H1 (cell line): ENCODE data around the gene DDA1. TPM values are rescaled to one million over a fixed set of nuclear protein-coding genes. Genes with fewer than 3 reads are reported as not detected.
"Not testable (repeated sequence)": the region's sequence is repeated elsewhere in the genome, so short reads cannot be mapped to it uniquely, and the experiment has no call there.

Source experiments
- CTCF ChIA-PET: fragments of 300-600 bp; sonication (Branson Sonifier 250); formaldehyde crosslinking; loops from one replicate; lab custom pipeline; 2021; ENCODE audit not compliant: partially characterized antibody; lab: Charles Lee
- POLR2A ChIA-PET: fragments of 300-600 bp; sonication (Branson Sonifier 250); formaldehyde crosslinking; loops from one replicate; lab custom pipeline; 2021; ENCODE audit warnings: inconsistent platforms; ENCODE audit not compliant: partially characterized antibody; lab: Charles Lee
- DNase-seq, 2 experiments: peaks; one replicate each; pipeline versions ENCODE4 v3.0.0 to v3.0.0-alpha.2; 2010 to 2022; ENCODE audit warnings: low spot score in 2 of 2, low read depth in 1 of 2, mixed read lengths in 1 of 2
- FAIRE-seq: peaks from 2 replicates; lab custom pipeline; 2011; peaks lifted over from hg19 to GRCh38; lab: Jason Lieb, UNC
- H2AFZ ChIP-seq: 2 replicates; pipeline ENCODE4 v1.8.1; 2012; ENCODE audit warnings: low read length, inconsistent platforms
- H2AK5ac ChIP-seq: 2 replicates; pipeline ENCODE4 v1.6.1; 2013; ENCODE audit warnings: low read depth, low read length
- H2BK120ac ChIP-seq: replicated peaks from 2 replicates; pipeline ENCODE3; 2013; ENCODE audit warnings: low read depth, low read length, inconsistent platforms
- H2BK12ac ChIP-seq: 2 replicates; pipeline ENCODE4 v1.6.1; 2013; ENCODE audit warnings: low read depth, low read length
- H2BK15ac ChIP-seq: 2 replicates; pipeline ENCODE4 v1.6.1; 2013; ENCODE audit warnings: low read length
- H2BK20ac ChIP-seq: 2 replicates; pipeline ENCODE4 v1.6.1; 2013; ENCODE audit warnings: low read length
- H2BK5ac ChIP-seq: 2 replicates; pipeline ENCODE4 v1.6.1; 2013; ENCODE audit warnings: low read depth, low read length
- H3K14ac ChIP-seq: 2 replicates; pipeline ENCODE4 v1.6.1; 2013; ENCODE audit warnings: inconsistent platforms; ENCODE audit not compliant: insufficient read length
- H3K18ac ChIP-seq: 2 replicates; pipeline ENCODE4 v1.6.1; 2013; ENCODE audit warnings: low read length; ENCODE audit errors: extremely low read depth
- H3K23ac ChIP-seq: 2 replicates; pipeline ENCODE4 v1.6.1; 2013; ENCODE audit warnings: inconsistent platforms; ENCODE audit not compliant: insufficient read length
- H3K23me2 ChIP-seq: 2 replicates; pipeline ENCODE4 v1.6.1; 2013; ENCODE audit warnings: low read depth, low read length
- H3K27ac ChIP-seq: 2 replicates; pipeline ENCODE4 v1.6.1; 2011; ENCODE audit warnings: low read depth, low read length, inconsistent platforms
- H3K27me3 ChIP-seq, 4 experiments: replicated peaks in 1 of 4; 1 replicate in 1 of 4; 2 replicates in 3 of 4; pipeline versions ENCODE4 v1.6.1 to v1.8.1; 2011 to 2013; ENCODE audit warnings: low read length in 3 of 4, mild to moderate bottlenecking in 3 of 4, inconsistent platforms in 2 of 4, mixed read lengths in 2 of 4, moderate library complexity in 1 of 4; ENCODE audit not compliant: control insufficient read depth in 3 of 4, insufficient read depth in 3 of 4; ENCODE audit errors: extremely low read depth in 1 of 4
- H3K36me3 ChIP-seq, 4 experiments: 2 replicates each; pipeline versions ENCODE4 v1.6.1 to v1.8.1; 2011 to 2013; ENCODE audit warnings: mild to moderate bottlenecking in 4 of 4, low read length in 3 of 4, moderate library complexity in 2 of 4, control low read depth in 1 of 4, inconsistent platforms in 1 of 4; ENCODE audit not compliant: insufficient read depth in 4 of 4, control insufficient read depth in 2 of 4
- H3K4ac ChIP-seq: replicated peaks from 2 replicates; pipeline ENCODE3; 2013; ENCODE audit warnings: low read length, low read depth, mixed read lengths, inconsistent platforms; ENCODE audit not compliant: insufficient read length
- H3K4me1 ChIP-seq, 4 experiments: replicated peaks in 1 of 4; 1 replicate in 1 of 4; 2 replicates in 3 of 4; pipeline versions ENCODE4 v1.6.1 to v1.8.1; 2011 to 2013; ENCODE audit warnings: low read length in 3 of 4, inconsistent platforms in 2 of 4, mixed read lengths in 1 of 4; ENCODE audit not compliant: insufficient read depth in 4 of 4, control insufficient read depth in 3 of 4
- H3K4me2 ChIP-seq, 2 experiments: 2 replicates each; pipeline versions ENCODE4 v1.6.1 to v1.8.1; 2011 to 2013; ENCODE audit warnings: low read depth in 2 of 2, low read length in 2 of 2, control low read depth in 1 of 2, inconsistent platforms in 1 of 2, mild to moderate bottlenecking in 1 of 2; ENCODE audit not compliant: insufficient read depth in 1 of 2
- H3K4me3 ChIP-seq, 4 experiments: fragments of 200-600, 300-600 bp in 1 of 4; sonication (generic), shearing (Covaris generic), sonication (Bioruptor Twin) in 1 of 4; 2 replicates each; pipeline versions ENCODE4 v1.5.1 to v1.8.1; 2011 to 2016; ENCODE audit warnings: low read length in 4 of 4, low read depth in 3 of 4, control low read depth in 2 of 4, inconsistent platforms in 2 of 4, mild to moderate bottlenecking in 2 of 4, mixed read lengths in 1 of 4, moderate library complexity in 1 of 4; ENCODE audit not compliant: insufficient read depth in 2 of 4; ENCODE audit errors: extremely low read depth in 1 of 4
- H3K56ac ChIP-seq: replicated peaks from 2 replicates; pipeline ENCODE3; 2013; ENCODE audit warnings: low read depth, mild to moderate bottlenecking, mixed read lengths, low read length, inconsistent platforms; ENCODE audit not compliant: insufficient read length
- H3K79me1 ChIP-seq: 2 replicates; pipeline ENCODE4 v1.6.1; 2013; ENCODE audit warnings: low read depth, low read length, control low read depth
- H3K79me2 ChIP-seq, 2 experiments: 2 replicates each; pipeline versions ENCODE4 v1.6.1 to v1.8.1; 2012 to 2013; ENCODE audit warnings: low read length in 2 of 2, mild to moderate bottlenecking in 2 of 2, inconsistent platforms in 1 of 2; ENCODE audit not compliant: insufficient read depth in 2 of 2, control insufficient read depth in 1 of 2
- H3K9ac ChIP-seq, 4 experiments: replicated peaks in 1 of 4; 1 replicate in 1 of 4; 2 replicates in 3 of 4; pipeline versions ENCODE4 v1.6.1 to v1.8.1; 2011 to 2013; ENCODE audit warnings: low read depth in 3 of 4, low read length in 3 of 4, control low read depth in 2 of 4, mild to moderate bottlenecking in 2 of 4, moderate library complexity in 2 of 4, inconsistent platforms in 1 of 4; ENCODE audit errors: extremely low read depth in 1 of 4
- H3K9me3 ChIP-seq, 2 experiments: 2 replicates each; pipeline versions ENCODE4 v1.6.1 to v1.8.1; 2012 to 2013; ENCODE audit warnings: mild to moderate bottlenecking in 2 of 2, moderate library complexity in 2 of 2, control low read depth in 1 of 2, inconsistent platforms in 1 of 2, low read depth in 1 of 2, low read length in 1 of 2, mixed read lengths in 1 of 2; ENCODE audit not compliant: insufficient read depth in 2 of 2
- H4K20me1 ChIP-seq, 2 experiments: replicated peaks in 1 of 2; 2 replicates each; pipeline versions ENCODE3 to v1.8.1; 2011 to 2013; ENCODE audit warnings: inconsistent platforms in 2 of 2, low read length in 2 of 2, mild to moderate bottlenecking in 1 of 2; ENCODE audit not compliant: insufficient read depth in 2 of 2, control insufficient read depth in 1 of 2
- H4K5ac ChIP-seq: 2 replicates; pipeline ENCODE4 v1.6.1; 2013; ENCODE audit warnings: low read length, low read depth, mixed read lengths, inconsistent platforms; ENCODE audit not compliant: insufficient read length
- H4K8ac ChIP-seq: 2 replicates; pipeline ENCODE4 v1.8.0; 2013; ENCODE audit warnings: mild to moderate bottlenecking, moderate library complexity, low read length, inconsistent platforms; ENCODE audit not compliant: insufficient read depth; ENCODE audit errors: extremely low read depth
- H4K91ac ChIP-seq: replicated peaks from 2 replicates; pipeline ENCODE3; 2013; ENCODE audit warnings: low read length, mixed read lengths, inconsistent platforms; ENCODE audit not compliant: insufficient read length
- ATF2 ChIP-seq: IDR thresholded peaks from 2 replicates; pipeline ENCODE4 v1.6.1; 2012; ENCODE audit warnings: low read length, inconsistent platforms
- CBX8 ChIP-seq: fragments of 300-800, 300-1000 bp; sonication (generic); IDR thresholded peaks from 2 replicates; pipeline ENCODE4 v1.7.1; 2016; ENCODE audit warnings: low read depth, low read length, borderline replicate concordance
- JUN ChIP-seq: IDR thresholded peaks from 2 replicates; pipeline ENCODE4 v1.6.1; 2011; ENCODE audit warnings: low read depth, mild to moderate bottlenecking, improper control_type of control experiment, low read length
- ZNF274 ChIP-seq: IDR thresholded peaks from 2 replicates; pipeline ENCODE4 v1.7.0; 2012; ENCODE audit warnings: low read length, borderline replicate concordance; ENCODE audit errors: extremely low read depth
- WGBS, 2 experiments: shearing (Covaris generic) in 1 of 2; methylation state at CpG; one replicate each; pipeline versions ENCODE4 v1.1.6 to v1.1.7; 2013 to 2015; ENCODE audit warnings: low lambda C conversion rate in 2 of 2, mixed read lengths in 2 of 2, inconsistent platforms in 1 of 2, low coverage in 1 of 2, missing lambda C conversion rate in 1 of 2; ENCODE audit not compliant: insufficient replicate concordance in 2 of 2, insufficient coverage in 1 of 2, insufficient read length in 1 of 2; ENCODE audit errors: extremely low coverage in 1 of 2, missing lambda C conversion rate in 1 of 2; 5-methylcytosine and 5-hydroxymethylcytosine counted together
- polyA plus RNA-seq, 7 experiments: library from polyadenylated mRNA; depleted of rRNA in 3 of 7; stranded (reverse) in 5 of 7; unstranded in 2 of 7; fragments of >200 nt in 5 of 7; fragments of 200-250 nt in 2 of 7; gene quantifications; 1 replicate in 5 of 7; 2 replicates in 1 of 7; 4 replicates in 1 of 7; pipeline versions ENCODE4 v1.2.1 to v1.2.3, GENCODE V29; 2011 to 2013; ENCODE audit warnings: missing spikeins in 2 of 7, mixed read lengths in 2 of 7
- total RNA-seq: library from RNA; stranded (reverse); fragmentation: NEBNext Ultra II Directional; extraction: Animal tissue kit (Norgen Biotek cat#: 25700); gene quantifications from 2 replicates; pipeline ENCODE4 v1.2.1, GENCODE V29; 2021

Gene DDA1
- total and polyA plus RNA-seq, 2 of the 8 experiments (the other 6 are each of a cell fraction or from before 2014, with no cell fraction given): 29.2 to 34.5 TPM

- no peak for TF ChIP-seq ATF2
- TF ChIP-seq JUN: no peak
- TF ChIP-seq ZNF274: no peak
- no peak for TF ChIP-seq CBX8
- TF ChIP-seq, all 59 proteins: peak for 0
These were observed 40.6 kb upstream of the DDA1 start (continued) for GRCh38 chr19:17268754-17269153.

- H3K79me1 ChIP-seq, H4K91ac ChIP-seq, H3K18ac ChIP-seq, H3K79me2 ChIP-seq, H3K14ac ChIP-seq, H3K9me3 ChIP-seq, H4K5ac ChIP-seq, H2BK20ac ChIP-seq, H3K4me3 ChIP-seq, H2BK15ac ChIP-seq, H2AFZ ChIP-seq, H3K4ac ChIP-seq, H3K27ac ChIP-seq, H2BK120ac ChIP-seq, H3K23ac ChIP-seq, DNase-seq, H3K4me2 ChIP-seq, H4K20me1 ChIP-seq, H3K56ac ChIP-seq, H3K9ac ChIP-seq, H2BK12ac ChIP-seq, H2BK5ac ChIP-seq, H3K23me2 ChIP-seq, H2AK5ac ChIP-seq, H4K8ac ChIP-seq, FAIRE-seq, H3K27me3 ChIP-seq, H3K4me1 ChIP-seq: not testable (repeated sequence)
- 92% methylated on average over 3 of the region's 3 CpGs; no CpG with 5 or more reads in 1 of the 2 experiments for WGBS, 2 experiments
- POLR2A ChIA-PET: interaction anchor here (0.9 to 9.0 kb wide), 2 partner anchors 11 to 18 kb away, joined by 3 to 113 read pairs; partner anchors contain the start of genes BABAM1 and USHBP1
- CTCF ChIA-PET: interaction anchor here (0.6 kb wide), 1 partner anchor 10 kb away, joined by 3 read pairs; no protein-coding TSS in a partner anchor
- peaks cover 8 to 42% (median 29%) of the 10 kb centered on the region in 4 experiments; a peak in 6 of 8 replicates for H3K36me3 ChIP-seq
These were observed 34.5 kb upstream of the DDA1 start for GRCh38 chr19:17274892-17275291.
